NCI-H526 (cell line): ENCODE measurements around the gene ZNF488.
A peak's percentile ranks its signal among the peaks of the same experiment; 100 is the strongest.
"Not testable (repeated sequence)": the region's sequence is repeated elsewhere in the genome, so short reads cannot be mapped to it uniquely, and the experiment has no call there.

Experiments
- DNase-seq, 2 experiments: peaks; one replicate each; lab custom pipeline; 2025; lab: John Stamatoyannopoulos, UW

ZNF488 gene

DNA sequence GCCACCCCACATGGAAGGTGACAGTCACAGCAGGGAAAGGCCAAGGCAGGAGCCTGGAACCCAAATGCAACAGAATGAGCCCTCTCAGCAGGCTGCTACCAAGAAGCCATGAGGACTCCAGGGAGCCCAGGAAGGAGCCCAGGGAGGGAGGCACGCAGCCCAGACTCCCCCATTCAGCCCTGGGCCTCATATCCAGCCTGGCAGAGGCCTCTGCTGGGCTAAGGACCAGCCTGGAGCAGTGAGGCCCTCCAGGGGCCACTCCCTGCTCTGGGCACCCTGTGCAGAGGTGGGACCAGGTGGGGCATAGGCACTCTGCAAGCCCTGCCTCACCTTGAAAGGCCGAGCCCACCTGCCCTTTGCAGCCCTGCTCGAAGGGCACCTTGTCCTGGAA, 25.8 kb upstream of the ZNF488 start:
- no peak for DNase-seq

DNA sequence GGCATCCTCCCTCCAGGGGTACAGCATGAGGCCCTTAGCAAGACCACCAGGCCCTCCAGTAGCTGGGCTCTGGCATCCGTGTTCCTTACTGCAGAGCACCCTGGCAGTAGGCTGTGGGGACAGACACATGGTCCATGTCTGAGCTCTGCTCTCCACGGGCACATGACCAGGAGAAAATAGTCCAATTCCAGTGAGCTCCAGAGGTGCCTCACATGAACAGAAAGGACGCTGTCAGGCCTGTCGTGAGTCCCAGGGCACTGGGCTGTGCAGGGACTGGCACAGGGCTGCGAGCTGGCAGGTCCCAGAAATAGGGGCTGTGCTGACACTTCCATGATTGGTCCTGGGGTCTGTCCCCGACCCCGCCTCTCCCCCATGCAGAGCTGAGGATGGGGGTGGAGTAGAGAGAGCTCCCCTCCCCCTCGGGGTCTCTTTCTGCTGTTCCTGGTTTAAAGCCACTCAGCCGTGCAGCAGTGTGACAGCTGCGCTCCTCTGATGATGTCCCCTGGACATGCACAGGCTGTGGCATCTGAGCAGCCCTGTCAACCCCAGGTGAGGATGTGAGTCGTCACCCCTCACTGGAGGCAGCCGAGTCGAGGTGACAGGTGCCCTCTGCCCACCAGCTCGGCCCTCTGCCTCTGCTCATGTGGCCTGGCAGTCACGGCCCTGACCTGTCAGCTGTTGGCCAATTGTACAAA, 25.2 kb upstream of the ZNF488 start:
- DNase-seq = no peak

DNA sequence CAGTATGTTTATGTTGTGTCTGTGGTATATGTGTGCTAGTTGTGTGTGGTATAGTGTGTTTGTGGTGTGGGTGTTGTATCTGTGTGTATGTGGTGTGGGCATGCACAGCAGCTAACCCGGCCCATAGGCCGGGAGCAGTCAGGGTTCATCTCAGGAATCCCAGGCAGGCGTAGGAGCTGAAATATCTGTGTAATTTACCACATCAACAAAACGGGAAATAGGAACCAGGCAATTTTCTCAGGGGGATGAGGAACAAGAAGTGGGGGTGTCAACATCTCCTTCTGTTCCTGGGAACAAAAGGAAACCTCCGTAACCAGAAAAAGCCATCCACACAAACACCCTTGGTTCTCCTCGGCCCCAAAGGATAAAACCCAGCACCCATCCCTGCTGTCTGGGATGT, 24.5 kb upstream of the ZNF488 start:
- DNase-seq = no peak

DNA sequence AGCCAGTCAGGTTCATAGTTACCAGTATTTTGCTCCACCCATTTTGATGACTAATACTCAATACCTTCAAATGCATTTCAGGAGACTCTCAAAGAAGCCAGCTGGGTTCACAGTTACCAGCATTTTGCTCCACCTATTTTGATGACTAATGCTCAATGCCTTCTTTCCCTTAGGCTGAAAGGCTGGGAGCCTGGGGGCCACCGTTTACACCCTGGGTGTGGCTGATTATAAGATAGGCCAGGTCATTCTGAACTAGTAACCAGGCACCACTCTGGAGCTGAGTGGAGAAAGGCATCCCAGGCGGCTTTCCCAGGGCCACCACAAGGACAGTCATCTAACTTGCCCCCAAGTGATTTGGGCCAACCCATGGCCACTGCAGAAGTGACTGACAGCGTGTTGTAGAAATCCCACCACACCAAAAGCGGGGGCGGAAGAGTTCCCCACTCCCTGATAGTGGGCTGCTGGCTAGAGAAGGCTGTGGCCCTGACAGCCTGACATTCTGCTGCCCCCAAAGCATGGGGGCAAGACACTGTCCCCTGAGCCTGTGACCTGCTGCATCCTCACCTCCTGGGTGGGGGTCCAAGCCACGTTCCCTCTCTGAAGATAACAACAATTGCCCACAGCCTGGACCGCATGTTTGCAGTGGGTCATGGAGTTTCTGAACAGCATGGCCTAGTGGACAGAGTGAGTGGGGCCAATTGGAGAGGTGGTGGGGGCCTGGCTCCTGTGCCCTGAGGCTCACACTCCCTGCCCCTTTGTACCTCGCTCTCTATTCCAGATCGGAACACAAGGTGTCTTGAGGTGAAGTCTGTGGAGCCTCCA, 23.0 kb upstream of the ZNF488 start:
- no peak for DNase-seq

DNA sequence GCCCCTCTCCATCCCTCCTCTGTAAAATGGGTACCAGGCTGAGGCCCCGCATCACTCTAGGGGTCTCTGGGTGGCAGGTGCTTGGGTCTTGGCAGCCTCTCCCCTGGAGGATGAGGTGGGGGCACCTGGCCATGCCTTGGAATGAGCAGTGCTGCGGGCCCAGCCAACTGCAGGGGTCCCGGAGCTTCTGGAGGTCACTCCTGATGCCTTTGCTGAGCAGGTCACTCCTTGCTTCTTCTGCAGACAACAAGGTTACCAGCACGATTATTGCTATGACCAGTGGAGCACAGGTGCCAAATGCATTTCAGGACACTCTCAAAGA, 22.4 kb upstream of the ZNF488 start:
- DNase-seq = no peak

DNA sequence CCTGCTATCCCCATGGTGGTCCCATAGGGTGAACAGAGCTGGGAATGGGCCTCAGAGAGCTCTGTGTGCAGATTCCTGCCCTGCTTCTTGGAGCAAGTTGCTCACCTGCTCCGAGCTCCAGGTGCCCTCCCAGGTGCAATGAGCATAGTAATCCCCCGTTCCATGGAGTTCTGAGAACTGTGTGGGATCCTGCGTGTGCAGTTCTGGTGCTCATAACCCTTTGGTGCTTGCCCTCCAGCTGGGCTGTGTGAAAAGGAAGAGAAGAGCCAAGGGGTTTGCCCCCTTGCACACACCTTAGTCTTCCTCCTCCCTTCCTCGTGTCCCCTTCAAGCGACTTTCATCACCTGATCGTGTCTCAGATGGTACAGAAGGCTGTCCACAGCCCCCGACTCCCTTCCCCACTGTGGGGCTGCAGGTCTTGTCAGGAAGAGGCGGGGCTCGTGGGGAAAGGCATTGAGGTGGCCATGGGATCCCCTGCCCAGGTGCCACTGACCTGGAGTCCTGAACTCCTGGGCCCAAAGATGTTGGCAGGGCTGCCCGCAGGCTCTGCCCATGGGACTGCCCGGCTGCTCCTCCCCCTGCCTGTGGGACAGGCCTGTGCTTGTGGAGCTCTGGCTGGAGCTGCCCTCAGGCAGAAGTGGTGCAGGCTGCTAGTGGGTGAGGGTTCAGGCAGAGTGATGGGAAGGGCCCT, 21.9 kb upstream of the ZNF488 start:
- DNase-seq = no peak

DNA sequence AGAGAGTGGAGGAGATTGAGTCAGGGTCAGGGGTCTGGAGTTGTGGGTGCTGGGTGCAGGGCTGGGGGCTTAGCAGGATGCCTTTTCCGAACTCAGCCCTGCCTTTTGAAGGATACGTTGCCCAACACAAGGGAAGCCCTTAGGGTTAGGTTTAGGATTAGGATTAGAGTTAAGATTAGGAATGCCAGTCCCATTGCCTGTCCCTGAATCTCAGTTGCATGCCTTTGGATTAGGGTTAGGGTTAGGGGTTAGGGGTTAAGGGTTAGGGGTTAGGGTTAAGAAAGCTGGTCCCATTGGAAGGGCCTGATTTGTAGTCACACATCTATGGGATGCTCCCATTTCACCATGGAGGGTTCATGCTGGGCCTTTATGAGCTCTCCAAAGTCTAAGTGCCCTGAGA, 20.8 kb upstream of the ZNF488 start:
- no peak for DNase-seq

DNA sequence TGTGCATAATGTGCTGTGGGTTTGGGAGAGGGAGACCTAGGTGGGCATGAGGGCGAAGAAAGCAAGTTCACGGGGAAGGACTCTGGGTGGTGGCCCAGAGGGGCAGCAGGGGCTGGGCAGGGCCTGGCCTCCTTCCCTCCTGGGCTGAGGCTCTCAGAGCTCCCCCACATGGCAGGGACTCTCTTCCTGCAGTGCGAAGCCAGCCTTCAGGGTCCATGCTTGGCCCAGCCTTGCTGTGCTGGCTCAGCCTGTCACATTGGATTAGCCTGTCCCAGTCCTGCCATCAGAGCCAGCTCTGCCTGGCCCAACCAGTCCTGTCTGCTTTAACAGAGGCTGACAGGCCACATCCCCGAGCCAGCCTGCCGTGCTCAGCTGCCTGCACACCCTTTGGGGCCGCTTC, 20.4 kb upstream of the ZNF488 start:
- DNase-seq = no peak

DNA sequence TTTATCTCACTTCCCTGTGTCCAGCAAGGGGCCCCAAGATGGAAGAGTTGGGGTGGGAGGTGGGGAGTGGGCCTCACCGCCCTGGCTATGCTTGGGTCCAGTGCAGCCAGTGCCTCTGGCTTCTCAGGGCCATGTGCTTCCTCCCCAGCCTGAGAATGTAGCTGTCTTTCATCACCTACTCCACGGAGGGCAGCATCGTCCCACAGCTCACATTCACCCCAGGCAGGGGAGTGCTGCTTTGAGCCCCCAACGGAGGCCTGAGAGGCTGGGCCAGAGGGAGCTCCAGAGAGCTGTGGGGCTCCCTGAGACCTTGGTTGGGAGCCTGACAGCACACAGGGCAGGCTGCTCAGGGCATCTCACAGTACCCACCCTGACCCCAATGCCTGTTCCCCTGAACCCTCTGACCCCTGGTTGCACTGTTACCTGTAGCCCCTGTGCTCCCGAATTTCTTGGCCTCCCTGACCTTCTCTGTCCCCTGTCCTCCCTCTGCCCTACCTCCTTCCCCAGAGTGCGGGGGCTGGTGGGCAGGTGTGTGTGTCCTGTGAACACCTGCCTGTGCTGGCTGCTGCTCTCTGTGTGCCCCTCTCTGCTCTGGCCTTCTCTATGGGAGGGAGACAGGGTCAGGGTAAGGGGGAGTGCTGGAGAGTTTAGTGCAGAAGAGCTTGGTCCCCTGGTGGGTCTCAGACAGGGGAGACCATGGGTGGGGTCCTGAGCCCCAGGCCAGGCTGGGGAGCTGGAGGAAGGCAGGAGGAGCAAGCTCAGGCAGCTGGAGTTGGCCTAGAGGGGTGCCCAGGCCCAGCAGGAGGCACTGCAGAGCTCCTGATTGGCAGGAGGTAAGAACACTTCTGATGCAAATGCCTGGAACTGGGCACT, 19.6 kb upstream of the ZNF488 start:
- no peak for DNase-seq

DNA sequence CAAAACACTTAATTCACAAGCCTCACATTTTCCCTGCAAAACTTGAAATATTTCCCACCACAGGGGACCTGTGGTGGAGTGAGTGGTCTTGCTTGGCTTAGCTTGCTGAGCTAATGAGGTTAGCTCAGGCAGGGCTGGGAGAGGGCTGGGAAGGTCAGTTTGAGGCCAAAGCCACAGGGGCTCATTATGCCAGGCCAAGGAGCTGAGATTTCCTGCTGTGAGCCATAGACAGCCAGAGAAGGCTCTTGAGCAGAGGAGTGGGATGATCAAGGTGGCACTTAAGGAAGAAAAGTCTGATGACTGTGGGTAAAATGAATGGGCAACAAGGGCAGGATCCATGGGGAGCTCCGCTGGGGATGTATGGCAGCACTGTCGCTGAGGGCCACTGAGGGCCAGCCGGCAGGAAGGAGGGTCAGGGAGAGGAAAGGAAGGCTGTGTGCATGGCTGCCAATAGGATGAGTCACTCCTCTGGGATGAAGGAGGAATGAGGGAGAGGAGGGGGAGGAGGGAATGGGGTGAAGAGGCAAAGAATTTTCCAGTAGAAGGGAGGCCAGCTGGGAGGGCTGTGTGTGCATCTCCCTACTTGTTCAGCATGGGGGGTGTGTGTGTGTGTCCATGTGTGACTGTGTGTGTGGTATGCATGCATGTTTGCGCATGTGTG, 18.7 kb upstream of the ZNF488 start:
- DNase-seq = no peak

DNA sequence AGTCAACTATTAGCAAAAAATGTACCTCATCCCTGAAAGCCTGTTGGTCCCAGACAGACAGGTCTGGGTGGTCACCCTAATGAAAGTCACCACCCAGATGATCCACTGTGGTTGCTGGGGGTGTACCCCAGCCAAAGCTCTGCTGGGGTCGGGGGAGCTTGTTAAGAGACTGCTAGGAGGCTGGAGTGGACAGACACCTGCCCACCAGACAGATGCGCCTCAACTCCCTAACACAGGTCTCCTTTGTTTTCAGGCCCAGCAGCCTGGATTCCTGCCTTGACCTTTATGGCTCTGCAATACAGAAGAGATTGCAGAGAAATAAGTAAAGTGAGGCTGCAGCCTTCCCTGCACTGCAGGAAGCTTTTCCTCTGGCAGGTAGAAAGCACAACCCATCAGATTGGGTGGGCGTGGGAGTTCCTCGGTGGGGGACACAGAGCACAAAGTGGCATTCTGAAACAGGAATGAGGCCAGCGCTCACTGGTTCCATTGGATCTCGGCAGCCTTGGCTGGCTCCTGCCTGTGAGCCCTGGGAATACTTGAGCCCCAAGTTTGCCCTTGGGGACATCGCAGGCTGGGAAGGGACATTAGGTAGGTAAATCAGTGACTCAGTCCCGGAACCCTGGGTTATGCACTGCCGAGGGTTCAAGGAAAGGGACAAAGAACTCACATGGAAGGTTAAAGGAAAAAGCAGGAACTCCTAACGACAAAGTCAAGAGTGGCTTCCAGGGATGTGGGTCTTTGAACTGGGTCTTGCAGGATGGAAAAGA, 18.0 kb upstream of the ZNF488 start:
- no peak for DNase-seq

DNA sequence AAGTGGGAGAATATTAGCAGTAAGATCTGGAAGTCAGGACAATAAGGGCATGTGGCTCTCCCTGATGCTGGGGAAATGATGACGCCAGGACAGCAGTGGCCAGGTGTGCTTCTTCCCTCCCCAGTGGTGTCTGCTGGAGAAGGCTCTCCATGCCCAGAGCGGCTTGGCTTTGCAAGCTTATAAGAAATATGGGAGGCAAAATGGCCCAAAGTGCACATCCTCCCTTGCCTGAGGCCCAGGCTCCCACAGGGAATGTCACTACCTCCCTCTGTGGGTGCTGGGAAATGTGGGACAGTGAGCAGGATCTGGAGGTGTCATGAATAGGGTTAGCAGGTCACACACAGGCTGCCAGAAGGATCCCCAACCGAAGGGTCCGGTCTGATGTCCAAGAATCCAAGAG, 17.1 kb upstream of the ZNF488 start:
- DNase-seq = no peak

DNA sequence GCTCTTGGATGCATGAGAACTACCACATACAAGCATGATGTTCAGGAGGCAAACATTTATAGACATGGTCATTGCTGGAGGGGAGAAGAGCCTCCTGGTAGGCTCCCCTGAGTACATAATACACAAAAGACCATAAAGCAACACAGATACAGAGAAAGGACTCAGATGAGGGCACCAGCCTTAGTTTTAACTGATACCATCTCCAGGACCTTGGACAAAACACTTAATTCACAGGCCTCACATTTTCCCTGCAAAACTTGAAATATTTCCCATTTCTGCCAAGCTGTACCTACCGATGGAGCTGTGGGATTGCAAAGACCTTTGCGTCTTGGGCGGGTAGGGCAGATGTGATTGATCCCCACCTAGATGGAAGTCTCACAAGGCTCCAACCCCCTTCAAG, 16.7 kb upstream of the ZNF488 start:
- DNase-seq = no peak

DNA sequence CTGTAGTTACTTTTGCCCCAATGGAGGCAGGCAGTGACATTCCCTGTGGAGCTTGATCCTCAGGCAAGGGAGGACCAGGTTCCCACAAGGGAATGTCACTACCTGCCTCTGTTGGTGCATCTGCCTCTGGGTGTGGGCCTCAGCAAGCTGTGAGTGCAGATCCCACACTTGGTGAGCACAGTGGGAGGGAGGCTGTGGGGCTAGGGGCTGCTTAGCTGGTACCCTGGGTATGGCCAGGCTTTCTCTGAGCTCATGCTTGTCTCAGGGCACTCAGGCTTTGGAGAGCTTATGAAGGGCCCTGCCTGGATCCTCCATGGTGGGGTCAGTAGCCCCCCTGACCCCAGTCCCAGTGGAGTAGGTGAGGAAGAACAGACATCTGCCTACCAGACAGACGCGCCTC, 16.2 kb upstream of the ZNF488 start:
- no peak for DNase-seq

DNA sequence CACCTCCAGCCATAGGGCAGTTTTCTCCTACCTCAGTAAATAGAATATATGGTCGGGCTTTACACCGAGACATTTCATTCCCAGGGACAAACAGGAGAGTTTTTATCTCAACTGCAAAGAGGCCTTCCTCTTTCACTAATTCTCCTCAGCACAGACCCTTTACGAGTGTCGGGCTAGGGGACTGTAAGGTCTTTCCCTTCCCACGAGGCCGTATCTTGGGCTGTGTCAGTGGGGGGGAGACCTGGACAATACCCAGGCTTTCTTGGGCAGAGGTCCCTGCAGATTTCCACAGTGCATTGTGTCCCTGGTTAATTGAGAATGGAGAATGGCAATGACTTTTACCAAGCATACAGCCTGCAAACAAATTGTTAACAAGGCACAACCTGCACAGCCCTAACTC, 13.2 kb upstream of the ZNF488 start:
- no peak for DNase-seq

DNA sequence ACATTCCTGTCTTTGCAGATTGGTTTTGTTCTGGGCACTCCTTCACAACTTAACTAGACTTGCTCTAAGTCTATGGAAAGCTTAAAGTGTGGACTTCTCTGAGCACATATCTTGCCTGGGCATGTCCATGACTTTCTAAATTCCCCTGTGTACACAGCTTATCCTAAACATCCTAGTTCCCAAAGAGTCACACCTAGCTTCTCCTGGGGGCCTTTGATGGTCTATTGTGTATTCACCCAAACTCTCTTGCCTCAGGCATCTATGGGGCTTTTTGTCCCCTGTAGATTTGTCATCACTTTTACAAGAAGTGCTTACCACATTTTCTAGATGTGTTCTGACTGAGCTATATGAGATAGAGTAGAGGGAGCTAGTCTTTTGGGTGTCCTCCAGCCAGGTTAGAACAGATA, 12.2 kb upstream of the ZNF488 start:
- no peak for DNase-seq

DNA sequence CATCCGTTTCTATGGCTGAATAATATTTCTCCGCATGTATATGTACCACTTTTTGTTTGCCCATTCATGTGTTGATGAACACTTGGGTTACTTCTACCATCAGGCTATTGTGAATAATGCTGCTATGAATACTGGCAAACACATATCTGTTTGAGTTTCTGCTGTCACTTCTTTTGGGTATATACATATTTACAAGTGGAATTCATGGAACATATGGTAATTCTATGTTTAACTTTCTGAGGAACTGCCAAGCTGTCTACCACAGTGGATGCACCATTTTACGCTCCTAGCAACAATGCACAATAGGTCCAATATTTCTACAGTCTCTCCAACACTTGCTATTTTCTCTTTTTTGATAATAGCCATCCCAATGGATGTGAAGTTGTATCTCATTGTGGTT, 5.5 kb upstream of the ZNF488 start:
- DNase-seq = no peak

DNA sequence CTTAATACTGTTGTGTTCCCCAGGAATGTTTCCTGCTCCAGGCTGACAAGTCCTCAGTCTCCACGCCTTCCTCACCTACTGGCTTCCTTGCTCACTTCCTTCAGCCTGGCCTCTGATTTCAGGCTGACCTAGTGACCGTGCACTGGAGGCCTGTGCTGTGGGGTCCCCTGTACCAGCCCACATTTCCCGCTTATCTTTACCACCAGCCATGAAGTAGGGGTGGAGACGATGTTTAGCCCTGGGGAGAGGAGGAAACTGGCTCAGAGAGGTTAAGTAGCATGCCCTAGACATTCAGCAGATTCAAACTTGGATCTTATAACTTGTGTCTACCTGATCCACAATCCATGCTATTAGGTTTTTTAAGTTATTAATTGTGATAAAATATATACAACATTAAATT, 4.8 kb upstream of the ZNF488 start:
- no peak for DNase-seq

DNA sequence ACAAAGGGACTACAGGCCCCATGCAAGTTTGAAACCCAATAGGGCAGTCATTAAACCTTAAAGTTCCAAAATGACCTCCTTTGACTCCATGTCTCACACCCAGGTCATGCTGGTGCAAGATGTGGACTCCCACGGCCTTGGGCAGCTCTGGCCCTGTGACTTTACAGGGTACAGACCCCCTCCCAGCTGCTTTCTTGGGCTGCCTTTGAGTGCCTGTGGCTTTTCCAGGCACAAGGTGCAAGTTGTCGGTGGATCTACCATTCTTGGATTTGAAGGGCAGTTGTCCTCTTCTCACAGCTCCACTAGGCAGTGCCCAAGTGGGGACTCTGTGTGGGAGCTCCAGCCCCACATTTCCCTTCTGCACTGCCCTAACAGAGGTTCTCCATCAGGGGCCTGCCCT, 2.0 kb upstream of the ZNF488 start:
- DNase-seq = not testable (repeated sequence)

DNA sequence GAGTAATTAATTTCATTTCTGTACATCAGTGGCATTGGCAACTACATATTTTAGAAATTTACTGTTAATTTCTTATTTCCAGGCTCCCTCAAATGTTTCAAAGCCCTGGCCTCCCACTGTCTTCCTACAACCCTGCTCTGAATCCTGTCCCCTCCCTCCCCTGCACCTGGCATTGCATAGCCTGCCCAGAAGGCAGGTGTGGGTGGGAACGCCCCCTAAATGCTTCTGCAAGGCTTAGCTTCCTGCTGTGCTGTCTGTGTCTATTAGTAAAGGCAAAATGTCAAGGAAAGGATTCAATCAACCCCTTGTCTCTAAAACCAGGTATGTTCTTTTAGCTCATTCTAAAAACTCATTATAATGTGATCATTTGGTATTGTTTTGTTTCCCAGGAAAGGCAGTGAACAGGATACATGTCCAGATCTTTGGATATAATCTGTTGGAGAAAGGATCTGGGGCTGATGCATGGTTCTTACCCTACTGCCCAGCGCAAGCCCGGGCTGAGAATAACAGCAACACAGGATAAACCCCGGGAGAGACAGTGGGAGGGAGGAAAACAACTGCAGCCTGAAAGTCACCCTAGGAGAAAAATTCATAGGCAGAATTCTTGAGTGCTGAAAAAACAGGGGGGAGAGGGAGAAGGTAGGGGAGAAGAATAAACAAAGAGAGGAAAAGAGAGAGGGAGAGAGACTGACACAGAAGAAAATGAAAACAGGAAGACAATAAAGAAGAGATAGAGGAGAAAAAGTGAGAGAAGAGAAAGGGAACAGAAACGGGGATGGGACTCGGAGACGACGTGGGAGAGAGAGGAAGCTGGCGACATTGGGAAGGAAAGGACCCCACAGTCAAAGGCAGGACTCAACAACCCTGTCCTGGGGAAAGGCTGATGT, 589 bp downstream of the ZNF488 start:
- peak; percentile 65 to 75 for DNase-seq
